Left cardiac atrium (tissue), 4 donors: ENCODE results near the gene NUCKS1. TPM values are rescaled to one million over a fixed set of nuclear protein-coding genes. Genes with fewer than 3 reads are reported as not detected.

Experiments used
- ATAC-seq, 2 donors: fragments of 200-7000 bp; cut with Tn5 transposase; one replicate each; pipeline ENCODE4 v1.9.1; 2020; ENCODE audit warnings: mild to moderate bottlenecking in 2 of 2, moderate library complexity in 2 of 2
- DNase-seq: peaks from one replicate; pipeline ENCODE4 v3.0.0-alpha.2; 2020
- intact Hi-C, 2 donors: fragments of 100-400 bp; cut with DNase I; formaldehyde crosslinking; loops; one replicate each; pipeline versions ENCODE4 v1.14.1 to v1.15.1; 2022 to 2023
- total RNA-seq, 2 donors: library from RNA; stranded (reverse); fragmentation: NEBNext Ultra II Directional; extraction: Animal tissue kit (Norgen Biotek cat#: 25700); gene quantifications; one replicate each; pipeline ENCODE4 v1.2.1, GENCODE V29; 2021
- donor health status: DM: no; HTN: yes; CAD: no.
- donor health status: DM: no; HTN: yes; CAD: no; lungs with severe emphysema.
- donor health status: DM: yes; HTN: yes; CAD: no.
- donor health status: Dilated cardiomyopathy.

NUCKS1 gene
- total RNA-seq, 2 donors from 2014 or later = 162 to 221 TPM

DNA sequence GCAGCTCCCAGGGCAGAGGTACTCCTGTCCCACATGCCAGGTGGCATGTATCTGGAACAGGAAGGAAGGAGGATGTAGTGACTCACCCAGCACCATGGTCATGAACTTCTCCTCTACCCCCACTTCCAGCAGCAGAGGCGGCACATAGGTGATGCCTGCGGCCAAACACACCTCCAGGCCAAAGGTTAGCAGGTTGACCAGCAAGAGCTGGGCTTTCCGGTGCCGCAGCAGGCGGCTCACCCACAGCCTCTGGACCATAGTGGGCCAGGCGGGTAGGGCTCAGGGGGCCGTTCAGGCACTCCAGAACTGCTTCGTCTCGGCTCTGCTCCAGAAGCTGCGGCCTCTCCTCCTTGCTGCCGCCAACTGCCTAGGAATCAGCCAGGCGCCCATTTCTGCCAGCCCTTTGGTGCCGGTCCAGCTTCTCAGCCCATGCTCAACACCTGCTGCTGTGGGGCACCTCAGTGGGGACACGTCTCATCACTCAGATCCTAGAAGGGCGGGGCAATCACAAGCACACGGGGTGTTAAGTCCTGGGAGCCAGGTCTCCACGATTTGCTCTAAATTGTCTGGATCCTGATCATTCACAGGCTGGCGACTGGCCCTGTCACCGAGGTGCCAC, 85.5 kb downstream of the NUCKS1 start:
- intact Hi-C loops = loop anchor here (5.0 to 10.0 kb wide), 4 partner anchors 50 to 440 kb away; no protein-coding TSS in a partner anchor
- peak in 1 of 2 donors; percentile 5 for ATAC-seq
- no peak for DNase-seq

DNA sequence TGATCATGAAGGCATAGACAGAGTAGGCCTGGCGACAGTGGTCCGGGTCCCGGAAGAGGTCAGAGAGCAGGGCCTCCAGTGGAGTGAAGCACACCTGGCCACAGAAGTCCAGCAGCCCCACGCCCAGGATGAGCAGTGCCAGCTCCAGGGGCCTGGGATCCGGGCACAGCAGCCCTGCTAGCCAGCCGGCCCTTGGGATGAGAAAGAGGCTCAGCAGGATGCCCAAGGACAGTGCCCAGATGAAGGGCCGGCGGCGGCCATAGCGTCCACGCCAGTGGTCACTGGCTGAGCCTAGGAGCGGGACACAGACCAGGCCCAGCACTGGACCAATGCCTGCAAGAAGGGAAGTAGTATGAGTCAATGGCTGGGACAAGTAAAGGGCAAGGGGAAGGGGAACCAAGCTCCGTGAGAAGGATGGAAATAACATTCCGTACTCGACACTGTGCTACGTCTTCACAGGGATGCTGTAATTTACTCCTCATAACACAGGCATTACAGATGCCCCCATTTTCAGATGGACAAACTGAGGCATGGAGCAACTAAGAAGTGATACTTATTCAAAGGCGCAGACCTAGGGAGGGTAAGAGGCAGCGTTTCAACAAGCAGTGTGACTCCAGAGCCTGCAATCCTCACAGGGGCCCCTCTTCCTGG, 86.6 kb downstream of the NUCKS1 start:
- intact Hi-C loops = loop anchor here (5.0 to 10.0 kb wide), 4 partner anchors 51 to 441 kb away; no protein-coding TSS in a partner anchor
- no peak for DNase-seq
- no peak for ATAC-seq

Other genes with a start within 250 kb of the NUCKS1 start
- 100 to 1,000 TPM; 102 to 118 TPM for gene CDK18, start 245.5 kb downstream of the NUCKS1 start, total RNA-seq
- 10 to 100 TPM; 36.3 to 39.1 TPM for gene ELK4, start 118.2 kb downstream of the NUCKS1 start, total RNA-seq
- 1 to 10 TPM; 1.3 to 3.3 TPM for gene SLC45A3, start 69.7 kb downstream of the NUCKS1 start, total RNA-seq
- gene RAB29, start 25.3 kb upstream of the NUCKS1 start, total RNA-seq = 10 to 100 TPM; 13.1 to 18.7 TPM
- gene SLC41A1, start 63.0 kb upstream of the NUCKS1 start, total RNA-seq = 100 to 1,000 TPM; 162 to 206 TPM
- under 1 TPM; 0.31 to 0.91 TPM for gene PM20D1, start 100.0 kb upstream of the NUCKS1 start, total RNA-seq
- 10 to 100 TPM; 11.3 to 25.4 TPM for gene SLC26A9, start 193.3 kb upstream of the NUCKS1 start, total RNA-seq